WTC11 (cell line): ENCODE measurements around the gene FAM114A2. TPM values are rescaled to one million over a fixed set of nuclear protein-coding genes. Genes with fewer than 3 reads are reported as not detected.
"Not testable (repeated sequence)": the region's sequence is repeated elsewhere in the genome, so short reads cannot be mapped to it uniquely, and the experiment has no call there.

ENCODE experiments used
- ATAC-seq: fragments of 200-7000 bp; cut with Tn5 transposase; 2 replicates; pipeline ENCODE4 v1.10.0; 2021; ENCODE audit warnings: mild to moderate bottlenecking, moderate library complexity
- CTCF ChIA-PET: fragments of 300-600 bp; sonication (Branson Sonifier 250); formaldehyde crosslinking; loops from one replicate; lab custom pipeline; 2021; ENCODE audit warnings: antibody characterized with exemption; lab: Charles Lee
- POLR2A ChIA-PET: fragments of 350-600 bp; sonication (Branson Sonifier 250); formaldehyde crosslinking; loops from one replicate; lab custom pipeline; 2021; ENCODE audit warnings: antibody characterized with exemption; lab: Charles Lee
- DNase-seq: peaks from one replicate; pipeline ENCODE4 v3.0.0; 2021; ENCODE audit warnings: low spot score
- H3K27ac Mint-ChIP-seq: 2 replicates; pipeline ENCODE4 v1.8.0; 2021; ENCODE audit warnings: mixed read lengths
- H3K27me3 Mint-ChIP-seq: 2 replicates; pipeline ENCODE4 v1.8.0; 2021; ENCODE audit warnings: low read depth, mild to moderate bottlenecking, moderate library complexity, mixed read lengths
- H3K36me3 Mint-ChIP-seq: 2 replicates; pipeline ENCODE4 v1.8.0; 2021; ENCODE audit warnings: mixed read lengths
- H3K4me1 Mint-ChIP-seq: 2 replicates; pipeline ENCODE4 v1.8.0; 2022; ENCODE audit warnings: mixed read lengths
- H3K4me3 Mint-ChIP-seq: 2 replicates; pipeline ENCODE4 v1.8.0; 2021; ENCODE audit warnings: mild to moderate bottlenecking, moderate library complexity, mixed read lengths
- H3K9me3 Mint-ChIP-seq: 2 replicates; pipeline ENCODE4 v1.8.0; 2021; ENCODE audit warnings: mixed read lengths
- ATF1 ChIP-seq: sonication (generic); formaldehyde crosslinking; IDR thresholded peaks from 2 replicates; pipeline ENCODE4 v1.8.1; 2023; ENCODE audit warnings: mild to moderate bottlenecking, moderate library complexity, missing genetic modification reagents
- CREM ChIP-seq: sonication (generic); formaldehyde crosslinking; IDR thresholded peaks from 2 replicates; pipeline ENCODE4 v1.8.1; 2022; ENCODE audit warnings: mild to moderate bottlenecking, missing genetic modification reagents, moderate library complexity
- ESRRA ChIP-seq: sonication (generic); formaldehyde crosslinking; IDR thresholded peaks from 2 replicates; pipeline ENCODE4 v1.8.1; 2022; ENCODE audit warnings: mild to moderate bottlenecking, missing genetic modification reagents, borderline replicate concordance
- FOXP1 ChIP-seq: sonication (generic); formaldehyde crosslinking; IDR thresholded peaks from 2 replicates; pipeline ENCODE4 v1.8.0; 2022; ENCODE audit warnings: missing genetic modification reagents, mild to moderate bottlenecking, moderate library complexity, borderline replicate concordance
- GABPB1 ChIP-seq: sonication (generic); formaldehyde crosslinking; IDR thresholded peaks from 2 replicates; pipeline ENCODE4 v1.8.1; 2023; ENCODE audit warnings: mild to moderate bottlenecking, missing genetic modification reagents
- GRHL2 ChIP-seq: fragments of 250-450 bp; sonication (Bioruptor Pico); IDR thresholded peaks from 2 replicates; pipeline ENCODE4 v1.8.0; 2022; ENCODE audit warnings: mild to moderate bottlenecking, moderate library complexity; ENCODE audit not compliant: insufficient replicate concordance, severe bottlenecking
- KAT7 ChIP-seq: sonication (generic); formaldehyde crosslinking; IDR thresholded peaks from 2 replicates; pipeline ENCODE4 v1.8.1; 2023; ENCODE audit warnings: missing genetic modification reagents, mild to moderate bottlenecking, borderline replicate concordance
- NFYB ChIP-seq: sonication (generic); formaldehyde crosslinking; conservative IDR thresholded peaks from 2 replicates; pipeline ENCODE4 v1.8.0; 2022; ENCODE audit warnings: low read depth, missing genetic modification reagents
- NR2C2 ChIP-seq: sonication (generic); formaldehyde crosslinking; IDR thresholded peaks from 2 replicates; pipeline ENCODE4 v1.8.0; 2022; ENCODE audit warnings: mild to moderate bottlenecking, missing genetic modification reagents
- ZBTB21 ChIP-seq: sonication (generic); formaldehyde crosslinking; IDR thresholded peaks from 2 replicates; pipeline ENCODE4 v1.8.1; 2023; ENCODE audit warnings: mild to moderate bottlenecking, missing genetic modification reagents, borderline replicate concordance
- ZNF219 ChIP-seq: sonication (generic); formaldehyde crosslinking; IDR thresholded peaks from 2 replicates; pipeline ENCODE4 v1.8.0; 2023; ENCODE audit warnings: missing genetic modification reagents, mild to moderate bottlenecking, borderline replicate concordance
- ZNF263 ChIP-seq: sonication (generic); formaldehyde crosslinking; IDR thresholded peaks from 2 replicates; pipeline ENCODE4 v1.8.1; 2022; ENCODE audit warnings: low read depth, mild to moderate bottlenecking, moderate library complexity, missing genetic modification reagents
- ZNF396 ChIP-seq: fragments of 250-450 bp; sonication (Bioruptor Pico); IDR thresholded peaks from 2 replicates; pipeline ENCODE4 v1.8.0; 2021; ENCODE audit warnings: mild to moderate bottlenecking, moderate library complexity, borderline replicate concordance
- ZNF416 ChIP-seq: fragments of 250-450 bp; sonication (Bioruptor Pico); IDR thresholded peaks from 2 replicates; pipeline ENCODE4 v1.9.0; 2021; ENCODE audit warnings: mild to moderate bottlenecking, inconsistent platforms
- ZNF423 ChIP-seq: fragments of 250-450 bp; sonication (Bioruptor Pico); IDR thresholded peaks from 2 replicates; pipeline ENCODE4 v2.1.2; 2022; ENCODE audit warnings: mild to moderate bottlenecking, moderate library complexity
- total RNA-seq: library from RNA; stranded (reverse); gene quantifications from 3 replicates; pipeline ENCODE4 v1.2.3, GENCODE V29; 2021
- TF ChIP-seq, protein P1 (sequence below): sonication (generic); formaldehyde crosslinking; IDR thresholded peaks from 2 replicates; pipeline ENCODE4 v1.8.1; 2023; ENCODE audit warnings: mild to moderate bottlenecking, missing genetic modification reagents, moderate library complexity
- TF ChIP-seq, protein P2 (sequence below): fragments of 250-450 bp; sonication (Bioruptor Pico); IDR thresholded peaks from 2 replicates; pipeline ENCODE4 v1.9.0; 2021; ENCODE audit warnings: moderate library complexity, mild to moderate bottlenecking, inconsistent platforms, borderline replicate concordance
- TF ChIP-seq, protein P3 (sequence below): sonication (generic); formaldehyde crosslinking; IDR thresholded peaks from 2 replicates; pipeline ENCODE4 v1.8.1; 2023; ENCODE audit warnings: mild to moderate bottlenecking, missing genetic modification reagents
- TF ChIP-seq, protein P4 (sequence below): sonication (generic); formaldehyde crosslinking; IDR thresholded peaks from 2 replicates; pipeline ENCODE4 v1.8.1; 2023; ENCODE audit warnings: mild to moderate bottlenecking, missing genetic modification reagents
- TF ChIP-seq, protein P5 (sequence below): fragments of 250-450 bp; sonication (Bioruptor Pico); IDR thresholded peaks from 2 replicates; pipeline ENCODE4 v1.9.0; 2021; ENCODE audit warnings: mild to moderate bottlenecking, borderline replicate concordance
- TF ChIP-seq, protein P6 (sequence below): sonication (generic); formaldehyde crosslinking; IDR thresholded peaks from 2 replicates; pipeline ENCODE4 v1.8.1; 2022; ENCODE audit warnings: mild to moderate bottlenecking, moderate library complexity, missing genetic modification reagents

FAM114A2 gene
- total RNA-seq, 1 experiment from 2014 or later: 10.1 TPM

DNA sequence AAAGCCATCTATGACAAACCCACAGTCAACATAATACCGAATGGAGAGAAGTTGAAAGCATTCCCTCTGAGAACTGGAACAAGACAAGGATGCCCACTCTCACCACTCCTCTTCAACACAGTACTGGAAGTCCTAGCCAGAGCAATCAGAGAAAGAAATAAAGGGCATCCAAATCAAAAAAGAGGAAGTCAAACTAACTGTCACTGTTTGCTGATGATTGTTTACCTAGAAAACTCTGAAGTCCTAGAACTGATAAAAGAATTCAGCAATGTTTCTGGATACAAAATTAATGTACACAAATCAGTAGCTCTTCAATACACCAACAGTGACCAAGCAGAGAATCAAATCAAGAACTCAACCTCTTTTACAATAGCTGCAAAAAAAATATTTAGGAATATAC lies 19.8 kb downstream of the FAM114A2 start:
- H3K27ac Mint-ChIP-seq, H3K27me3 Mint-ChIP-seq, CTCF ChIA-PET, H3K36me3 Mint-ChIP-seq, DNase-seq, ATAC-seq, H3K4me1 Mint-ChIP-seq, H3K9me3 Mint-ChIP-seq, H3K4me3 Mint-ChIP-seq: not testable (repeated sequence)
- POLR2A ChIA-PET: interaction anchor here (0.6 kb wide), 1 partner anchor 16 kb away, joined by 3 read pairs; no protein-coding TSS in a partner anchor

DNA sequence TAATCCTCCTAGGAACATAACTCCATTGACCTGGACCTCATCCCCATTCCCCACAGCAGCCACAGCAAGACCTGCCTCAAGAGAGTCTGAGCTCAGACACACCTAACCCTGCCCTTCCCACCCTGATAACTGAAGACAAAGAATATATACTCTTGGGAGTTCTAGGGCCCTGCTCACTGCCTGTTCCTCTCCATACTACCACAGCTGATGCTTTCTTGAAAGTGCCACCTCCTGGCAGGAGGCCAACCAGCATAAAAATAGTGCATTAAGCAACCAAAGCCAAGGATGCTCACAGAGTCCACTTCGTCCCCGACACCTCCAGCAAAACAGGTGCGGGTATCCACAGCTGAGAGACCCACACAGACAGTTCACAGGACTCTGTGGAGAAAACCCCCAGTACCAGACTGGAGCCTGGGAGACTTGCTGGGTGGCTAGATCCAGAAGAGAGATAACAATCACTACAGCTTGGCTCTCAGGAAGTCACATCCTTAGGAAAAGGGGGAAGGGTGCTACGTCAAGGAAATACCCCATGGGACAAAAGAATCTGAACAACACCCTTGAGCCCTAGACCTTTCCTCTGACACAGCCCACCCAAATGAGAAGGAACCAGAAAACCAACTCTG lies 23.5 kb downstream of the FAM114A2 start:
- Mint-ChIP-seq H3K36me3 (no peaks in the 10 kb centered on the region), H3K27me3 (no peaks in the 10 kb centered on the region; the same call in 1 of the 2 replicates), H3K4me1 (peaks cover 6% of the 10 kb centered on the region), H3K9me3 (no peaks in the 10 kb centered on the region)
- POLR2A ChIA-PET: no interaction called here
- TF ChIP-seq, protein P1, sequence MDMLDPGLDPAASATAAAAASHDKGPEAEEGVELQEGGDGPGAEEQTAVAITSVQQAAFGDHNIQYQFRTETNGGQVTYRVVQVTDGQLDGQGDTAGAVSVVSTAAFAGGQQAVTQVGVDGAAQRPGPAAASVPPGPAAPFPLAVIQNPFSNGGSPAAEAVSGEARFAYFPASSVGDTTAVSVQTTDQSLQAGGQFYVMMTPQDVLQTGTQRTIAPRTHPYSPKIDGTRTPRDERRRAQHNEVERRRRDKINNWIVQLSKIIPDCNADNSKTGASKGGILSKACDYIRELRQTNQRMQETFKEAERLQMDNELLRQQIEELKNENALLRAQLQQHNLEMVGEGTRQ (CRISPR knock-in tag): no peak
- TF ChIP-seq KAT7 (CRISPR knock-in tag) (no peak), ZNF396 (CRISPR knock-in tag) (no peak), GRHL2 (CRISPR knock-in tag) (no peak), NFYB (CRISPR knock-in tag) (no peak), ATF1 (CRISPR knock-in tag) (no peak), ZBTB21 (CRISPR knock-in tag) (no peak), NR2C2 (CRISPR knock-in tag) (no peak), ESRRA (CRISPR knock-in tag) (no peak), ZNF263 (CRISPR knock-in tag) (no peak), FOXP1 (no peak)
- TF ChIP-seq, protein P2, sequence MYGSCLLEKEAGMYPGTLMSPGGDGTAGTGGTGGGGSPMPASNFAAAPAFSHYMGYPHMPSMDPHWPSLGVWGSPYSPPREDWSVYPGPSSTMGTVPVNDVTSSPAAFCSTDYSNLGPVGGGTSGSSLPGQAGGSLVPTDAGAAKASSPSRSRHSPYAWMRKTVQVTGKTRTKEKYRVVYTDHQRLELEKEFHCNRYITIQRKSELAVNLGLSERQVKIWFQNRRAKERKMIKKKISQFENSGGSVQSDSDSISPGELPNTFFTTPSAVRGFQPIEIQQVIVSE (CRISPR knock-in tag): no peak
- TF ChIP-seq, protein P3, sequence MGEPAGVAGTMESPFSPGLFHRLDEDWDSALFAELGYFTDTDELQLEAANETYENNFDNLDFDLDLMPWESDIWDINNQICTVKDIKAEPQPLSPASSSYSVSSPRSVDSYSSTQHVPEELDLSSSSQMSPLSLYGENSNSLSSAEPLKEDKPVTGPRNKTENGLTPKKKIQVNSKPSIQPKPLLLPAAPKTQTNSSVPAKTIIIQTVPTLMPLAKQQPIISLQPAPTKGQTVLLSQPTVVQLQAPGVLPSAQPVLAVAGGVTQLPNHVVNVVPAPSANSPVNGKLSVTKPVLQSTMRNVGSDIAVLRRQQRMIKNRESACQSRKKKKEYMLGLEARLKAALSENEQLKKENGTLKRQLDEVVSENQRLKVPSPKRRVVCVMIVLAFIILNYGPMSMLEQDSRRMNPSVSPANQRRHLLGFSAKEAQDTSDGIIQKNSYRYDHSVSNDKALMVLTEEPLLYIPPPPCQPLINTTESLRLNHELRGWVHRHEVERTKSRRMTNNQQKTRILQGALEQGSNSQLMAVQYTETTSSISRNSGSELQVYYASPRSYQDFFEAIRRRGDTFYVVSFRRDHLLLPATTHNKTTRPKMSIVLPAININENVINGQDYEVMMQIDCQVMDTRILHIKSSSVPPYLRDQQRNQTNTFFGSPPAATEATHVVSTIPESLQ (CRISPR knock-in tag): no peak
- TF ChIP-seq, all 79 proteins: peak for 0
- no peak for DNase-seq
- H3K4me3 Mint-ChIP-seq: no peak overlapping the region
- ATAC-seq: no peak
- CTCF ChIA-PET: interaction anchor here (1.2 to 2.2 kb wide), 2 partner anchors 24 to 57 kb away, joined by 3 to 7 read pairs; partner anchors contain the start of genes FAM114A2 and MFAP3
- H3K27ac Mint-ChIP-seq: no peak overlapping the region

DNA sequence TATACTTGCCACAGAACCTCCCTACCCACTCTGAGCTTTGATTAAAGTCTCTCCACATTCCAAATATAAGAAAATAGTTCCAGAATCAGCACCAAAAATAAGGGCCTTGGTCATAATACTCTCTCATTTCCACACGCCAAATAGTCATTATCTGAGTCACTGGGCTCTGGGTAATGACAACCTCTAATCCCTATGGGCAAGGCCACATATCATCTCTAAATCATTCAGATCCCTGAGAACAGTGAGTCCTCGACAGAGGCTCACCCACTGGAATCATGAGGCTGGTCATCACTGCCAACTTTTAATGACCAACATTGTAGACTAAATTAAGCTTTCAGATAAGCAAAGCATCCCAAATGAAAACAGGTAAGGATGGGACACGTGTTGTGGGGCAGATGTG lies 28.1 kb downstream of the FAM114A2 start:
- Mint-ChIP-seq H3K9me3 (no peaks in the 10 kb centered on the region), H3K4me3 (no peak overlapping the region), H3K4me1 (peaks cover 4% of the 10 kb centered on the region), H3K27ac (no peak overlapping the region), H3K36me3 (no peaks in the 10 kb centered on the region)
- ChIA-PET POLR2A (no interaction called here), CTCF (no interaction called here)
- ATAC-seq (no peak), DNase-seq (no peak)
- TF ChIP-seq, protein P4, sequence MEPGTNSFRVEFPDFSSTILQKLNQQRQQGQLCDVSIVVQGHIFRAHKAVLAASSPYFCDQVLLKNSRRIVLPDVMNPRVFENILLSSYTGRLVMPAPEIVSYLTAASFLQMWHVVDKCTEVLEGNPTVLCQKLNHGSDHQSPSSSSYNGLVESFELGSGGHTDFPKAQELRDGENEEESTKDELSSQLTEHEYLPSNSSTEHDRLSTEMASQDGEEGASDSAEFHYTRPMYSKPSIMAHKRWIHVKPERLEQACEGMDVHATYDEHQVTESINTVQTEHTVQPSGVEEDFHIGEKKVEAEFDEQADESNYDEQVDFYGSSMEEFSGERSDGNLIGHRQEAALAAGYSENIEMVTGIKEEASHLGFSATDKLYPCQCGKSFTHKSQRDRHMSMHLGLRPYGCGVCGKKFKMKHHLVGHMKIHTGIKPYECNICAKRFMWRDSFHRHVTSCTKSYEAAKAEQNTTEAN (CRISPR knock-in tag): no peak
- TF ChIP-seq ZNF423 (CRISPR knock-in tag) (no peak), KAT7 (CRISPR knock-in tag) (no peak), ZNF416 (no peak), GABPB1 (CRISPR knock-in tag) (no peak), CREM (CRISPR knock-in tag) (no peak), ZNF219 (CRISPR knock-in tag) (no peak)
- TF ChIP-seq, protein P5, sequence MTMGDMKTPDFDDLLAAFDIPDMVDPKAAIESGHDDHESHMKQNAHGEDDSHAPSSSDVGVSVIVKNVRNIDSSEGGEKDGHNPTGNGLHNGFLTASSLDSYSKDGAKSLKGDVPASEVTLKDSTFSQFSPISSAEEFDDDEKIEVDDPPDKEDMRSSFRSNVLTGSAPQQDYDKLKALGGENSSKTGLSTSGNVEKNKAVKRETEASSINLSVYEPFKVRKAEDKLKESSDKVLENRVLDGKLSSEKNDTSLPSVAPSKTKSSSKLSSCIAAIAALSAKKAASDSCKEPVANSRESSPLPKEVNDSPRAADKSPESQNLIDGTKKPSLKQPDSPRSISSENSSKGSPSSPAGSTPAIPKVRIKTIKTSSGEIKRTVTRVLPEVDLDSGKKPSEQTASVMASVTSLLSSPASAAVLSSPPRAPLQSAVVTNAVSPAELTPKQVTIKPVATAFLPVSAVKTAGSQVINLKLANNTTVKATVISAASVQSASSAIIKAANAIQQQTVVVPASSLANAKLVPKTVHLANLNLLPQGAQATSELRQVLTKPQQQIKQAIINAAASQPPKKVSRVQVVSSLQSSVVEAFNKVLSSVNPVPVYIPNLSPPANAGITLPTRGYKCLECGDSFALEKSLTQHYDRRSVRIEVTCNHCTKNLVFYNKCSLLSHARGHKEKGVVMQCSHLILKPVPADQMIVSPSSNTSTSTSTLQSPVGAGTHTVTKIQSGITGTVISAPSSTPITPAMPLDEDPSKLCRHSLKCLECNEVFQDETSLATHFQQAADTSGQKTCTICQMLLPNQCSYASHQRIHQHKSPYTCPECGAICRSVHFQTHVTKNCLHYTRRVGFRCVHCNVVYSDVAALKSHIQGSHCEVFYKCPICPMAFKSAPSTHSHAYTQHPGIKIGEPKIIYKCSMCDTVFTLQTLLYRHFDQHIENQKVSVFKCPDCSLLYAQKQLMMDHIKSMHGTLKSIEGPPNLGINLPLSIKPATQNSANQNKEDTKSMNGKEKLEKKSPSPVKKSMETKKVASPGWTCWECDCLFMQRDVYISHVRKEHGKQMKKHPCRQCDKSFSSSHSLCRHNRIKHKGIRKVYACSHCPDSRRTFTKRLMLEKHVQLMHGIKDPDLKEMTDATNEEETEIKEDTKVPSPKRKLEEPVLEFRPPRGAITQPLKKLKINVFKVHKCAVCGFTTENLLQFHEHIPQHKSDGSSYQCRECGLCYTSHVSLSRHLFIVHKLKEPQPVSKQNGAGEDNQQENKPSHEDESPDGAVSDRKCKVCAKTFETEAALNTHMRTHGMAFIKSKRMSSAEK (CRISPR knock-in tag): no peak
- TF ChIP-seq, protein P6, sequence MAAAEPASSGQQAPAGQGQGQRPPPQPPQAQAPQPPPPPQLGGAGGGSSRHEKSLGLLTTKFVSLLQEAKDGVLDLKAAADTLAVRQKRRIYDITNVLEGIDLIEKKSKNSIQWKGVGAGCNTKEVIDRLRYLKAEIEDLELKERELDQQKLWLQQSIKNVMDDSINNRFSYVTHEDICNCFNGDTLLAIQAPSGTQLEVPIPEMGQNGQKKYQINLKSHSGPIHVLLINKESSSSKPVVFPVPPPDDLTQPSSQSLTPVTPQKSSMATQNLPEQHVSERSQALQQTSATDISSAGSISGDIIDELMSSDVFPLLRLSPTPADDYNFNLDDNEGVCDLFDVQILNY (CRISPR knock-in tag): no peak
- TF ChIP-seq, all 79 proteins: peak for 0
- H3K27me3 Mint-ChIP-seq: no peaks in the 10 kb centered on the region; the same call in 1 of the 2 replicates
